ENCODE results near the gene TTLL10.
A peak's percentile ranks its signal among the peaks of the same experiment; 100 is the strongest.

TTLL10 gene

GRCh38 chr1:1173793-1174415 lies at the start of gene TTLL10:
Gene TTLL10, plus strand, starts transcription at chr1:1173880. Its CDS starts 5,336 bp downstream, at chr1:1179216.
- DNase-seq (ENCODE audit: low read depth): no peak

- no peak for DNase-seq (ENCODE audit: low read depth)
These were observed 49.2 kb upstream of the TTLL10 start for GRCh38 chr1:1124508-1124785.

GRCh38 chr1:1124786-1125642 lies 48.7 kb upstream of the TTLL10 start:
- no peak for DNase-seq (ENCODE audit: low read depth)

GRCh38 chr1:1125945-1126344 lies 47.7 kb upstream of the TTLL10 start:
- no peak for DNase-seq (ENCODE audit: low read depth)

GRCh38 chr1:1127551-1128451 lies 45.9 kb upstream of the TTLL10 start:
- DNase-seq (ENCODE audit: low read depth): no peak

GRCh38 chr1:1128454-1129139 lies 45.1 kb upstream of the TTLL10 start:
- DNase-seq (ENCODE audit: low read depth): no peak

- no peak for DNase-seq (ENCODE audit: low read depth)
These were observed 44.3 kb upstream of the TTLL10 start for GRCh38 chr1:1129381-1129821.

GRCh38 chr1:1130206-1131120 lies 43.2 kb upstream of the TTLL10 start:
- DNase-seq (ENCODE audit: low read depth): no peak

GRCh38 chr1:1132042-1132950 lies 41.4 kb upstream of the TTLL10 start:
- DNase-seq (ENCODE audit: low read depth): no peak

GRCh38 chr1:1132956-1133750 lies 40.5 kb upstream of the TTLL10 start:
- DNase-seq (ENCODE audit: low read depth): peak; percentile 66

GRCh38 chr1:1134300-1134970 lies 39.2 kb upstream of the TTLL10 start:
- no peak for DNase-seq (ENCODE audit: low read depth)

- DNase-seq (ENCODE audit: low read depth): no peak
These were observed 38.1 kb upstream of the TTLL10 start for GRCh38 chr1:1135339-1136136.

GRCh38 chr1:1136547-1137230 lies 37.0 kb upstream of the TTLL10 start:
- no peak for DNase-seq (ENCODE audit: low read depth)

GRCh38 chr1:1137256-1138045 lies 36.2 kb upstream of the TTLL10 start:
- no peak for DNase-seq (ENCODE audit: low read depth)

- no peak for DNase-seq (ENCODE audit: low read depth)
These were observed 33.0 kb upstream of the TTLL10 start for GRCh38 chr1:1140673-1141072.

- DNase-seq (ENCODE audit: low read depth): no peak
These were observed 32.3 kb upstream of the TTLL10 start for GRCh38 chr1:1141244-1141910.

Measured in iris pigment epithelial cell (primary cell).